ENCODE data around the gene PRDM12. TPM values are rescaled to one million over a fixed set of nuclear protein-coding genes. Genes with fewer than 3 reads are reported as not detected.

Gene PRDM12
- not detected in 2 replicates for total RNA-seq
- long read RNA-seq = 0 reads

DNA sequence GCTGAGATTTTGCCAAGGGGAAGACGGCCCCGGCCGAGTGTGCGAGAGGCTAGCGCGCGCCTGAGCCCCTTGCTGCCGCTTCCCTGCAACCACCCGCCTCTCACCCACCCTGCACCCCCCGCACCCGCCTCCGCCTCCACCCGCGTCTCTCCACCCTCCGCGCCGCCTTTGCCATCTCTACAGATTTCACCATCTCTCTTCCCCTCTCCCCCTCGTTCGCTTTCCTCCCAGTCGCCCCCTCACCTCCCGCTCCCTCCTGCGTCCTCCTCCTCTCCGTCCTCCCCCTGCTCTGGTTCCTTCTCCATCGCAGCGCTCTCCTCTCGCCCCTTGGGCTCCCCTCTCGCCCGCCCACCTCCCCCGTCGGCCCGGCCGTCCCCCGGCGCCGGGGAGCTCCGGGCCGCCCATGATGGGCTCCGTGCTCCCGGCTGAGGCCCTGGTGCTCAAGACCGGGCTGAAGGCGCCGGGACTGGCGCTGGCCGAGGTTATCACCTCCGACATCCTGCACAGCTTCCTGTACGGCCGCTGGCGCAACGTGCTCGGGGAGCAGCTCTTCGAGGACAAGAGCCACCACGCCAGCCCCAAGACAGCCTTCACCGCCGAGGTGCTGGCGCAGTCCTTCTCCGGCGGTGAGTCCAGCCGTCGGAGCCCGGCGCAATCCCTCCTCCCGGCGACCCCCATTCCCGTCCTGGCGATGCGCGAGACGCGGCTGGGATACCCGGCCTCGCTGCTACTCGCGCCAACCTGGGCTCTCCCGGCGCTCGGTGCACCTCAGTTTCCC lies at the start of gene PRDM12:
Gene PRDM12 (plus strand): TSS at position 344 of the 778 bp plus-strand sequence. CDS start 60 bp downstream, at position 404.
- Mint-ChIP-seq H3K9me3 (ENCODE audit: low read depth) (no peaks in the 10 kb centered on the region), H3K4me3 (ENCODE audit: low read depth) (no peak within 1 kb of the TSS), H3K4me1 (ENCODE audit: low read depth) (peaks cover 5% of the 10 kb centered on the region), H3K27me3 (peaks cover 77% of the 10 kb centered on the region), H3K36me3 (ENCODE audit: insufficient read depth) (no peaks in the 10 kb centered on the region), H3K27ac (no peak within 1 kb of the TSS)
- TF ChIP-seq, protein P1, sequence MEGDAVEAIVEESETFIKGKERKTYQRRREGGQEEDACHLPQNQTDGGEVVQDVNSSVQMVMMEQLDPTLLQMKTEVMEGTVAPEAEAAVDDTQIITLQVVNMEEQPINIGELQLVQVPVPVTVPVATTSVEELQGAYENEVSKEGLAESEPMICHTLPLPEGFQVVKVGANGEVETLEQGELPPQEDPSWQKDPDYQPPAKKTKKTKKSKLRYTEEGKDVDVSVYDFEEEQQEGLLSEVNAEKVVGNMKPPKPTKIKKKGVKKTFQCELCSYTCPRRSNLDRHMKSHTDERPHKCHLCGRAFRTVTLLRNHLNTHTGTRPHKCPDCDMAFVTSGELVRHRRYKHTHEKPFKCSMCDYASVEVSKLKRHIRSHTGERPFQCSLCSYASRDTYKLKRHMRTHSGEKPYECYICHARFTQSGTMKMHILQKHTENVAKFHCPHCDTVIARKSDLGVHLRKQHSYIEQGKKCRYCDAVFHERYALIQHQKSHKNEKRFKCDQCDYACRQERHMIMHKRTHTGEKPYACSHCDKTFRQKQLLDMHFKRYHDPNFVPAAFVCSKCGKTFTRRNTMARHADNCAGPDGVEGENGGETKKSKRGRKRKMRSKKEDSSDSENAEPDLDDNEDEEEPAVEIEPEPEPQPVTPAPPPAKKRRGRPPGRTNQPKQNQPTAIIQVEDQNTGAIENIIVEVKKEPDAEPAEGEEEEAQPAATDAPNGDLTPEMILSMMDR (IDR thresholded peaks at IDR 0.05; ENCODE audit: unreplicated experiment) = no peak
- no peak for DNase-seq (ENCODE audit: low spot score, unreplicated experiment)

DNA sequence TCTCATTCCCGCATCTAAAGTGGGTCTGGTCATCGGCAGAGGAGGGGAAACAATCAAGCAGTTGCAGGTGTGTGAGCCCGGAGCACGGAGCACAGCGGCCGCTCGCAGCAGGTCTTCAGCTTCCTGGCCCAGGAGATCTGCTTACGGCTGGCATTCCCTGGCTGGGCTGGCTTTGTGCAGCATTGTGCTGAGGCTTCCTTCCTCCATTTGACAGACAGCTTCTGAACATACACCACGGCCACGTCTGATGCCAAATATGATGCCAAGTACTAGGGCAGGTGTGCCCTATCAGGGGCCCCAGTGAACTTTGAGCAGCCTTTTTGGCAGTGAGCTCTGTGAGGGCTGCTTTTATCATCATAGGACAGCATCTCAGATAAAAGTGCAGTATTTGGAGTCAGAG lies 47.9 kb upstream of the PRDM12 start:
- TF ChIP-seq, protein P1 (IDR thresholded peaks at IDR 0.05; ENCODE audit: unreplicated experiment) = no peak
- peaks cover 24% of the 10 kb centered on the region for H3K36me3 Mint-ChIP-seq (ENCODE audit: insufficient read depth)
- H3K27me3 Mint-ChIP-seq = no peaks in the 10 kb centered on the region
- DNase-seq (ENCODE audit: low spot score, unreplicated experiment) = no peak
- H3K9me3 Mint-ChIP-seq (ENCODE audit: low read depth) = no peaks in the 10 kb centered on the region
- no peaks in the 10 kb centered on the region for H3K4me1 Mint-ChIP-seq (ENCODE audit: low read depth)
- no peak overlapping the region for H3K4me3 Mint-ChIP-seq (ENCODE audit: low read depth)
- no peak overlapping the region for H3K27ac Mint-ChIP-seq

DNA sequence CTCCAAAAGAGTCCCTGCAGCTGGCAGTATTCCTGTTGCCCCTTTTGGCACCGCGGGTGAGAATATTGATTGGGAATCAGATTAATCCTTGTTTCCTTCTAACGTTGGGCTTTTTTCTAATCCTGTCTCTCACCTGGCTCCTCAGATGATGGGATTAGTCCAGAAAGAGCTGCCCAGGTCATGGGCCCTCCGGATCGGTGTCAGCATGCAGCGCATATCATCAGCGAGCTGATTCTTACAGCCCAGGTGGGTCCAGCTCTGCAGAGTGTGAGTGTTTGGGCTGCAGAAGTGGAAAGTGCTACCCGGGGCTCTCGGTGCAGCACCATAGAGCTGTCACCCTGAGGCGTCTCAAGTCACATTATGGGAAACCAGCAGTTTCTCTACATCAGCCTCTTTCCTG lies 40.9 kb upstream of the PRDM12 start:
- Mint-ChIP-seq H3K27me3 (no peaks in the 10 kb centered on the region), H3K27ac (no peak overlapping the region), H3K4me1 (ENCODE audit: low read depth) (peaks cover 5% of the 10 kb centered on the region), H3K9me3 (ENCODE audit: low read depth) (no peaks in the 10 kb centered on the region), H3K36me3 (ENCODE audit: insufficient read depth) (peaks cover 28% of the 10 kb centered on the region), H3K4me3 (ENCODE audit: low read depth) (no peak overlapping the region)
- TF ChIP-seq, protein P1 (IDR thresholded peaks at IDR 0.05; ENCODE audit: unreplicated experiment) = no peak
- no peak for DNase-seq (ENCODE audit: low spot score, unreplicated experiment)

DNA sequence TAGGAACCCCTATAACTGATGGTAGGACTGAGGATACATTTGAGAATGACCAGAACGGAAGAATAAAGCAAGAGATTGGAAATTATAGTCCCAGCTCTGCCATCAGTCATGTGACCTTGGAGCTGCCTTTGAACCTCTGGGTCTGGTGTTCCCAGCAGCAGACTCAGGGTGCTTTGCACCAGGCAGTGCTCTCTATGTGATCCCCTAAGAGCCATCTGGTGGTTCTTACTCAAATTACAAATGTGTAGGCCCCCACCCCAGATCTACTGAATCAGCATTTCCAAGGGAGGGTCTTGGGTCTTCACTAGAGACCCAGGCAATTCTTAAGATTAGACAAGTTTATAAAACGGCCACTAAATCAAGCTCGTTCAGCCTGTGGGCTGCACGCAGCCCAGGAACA lies 40.2 kb upstream of the PRDM12 start:
- TF ChIP-seq, protein P1 (IDR thresholded peaks at IDR 0.05; ENCODE audit: unreplicated experiment) = no peak
- no peaks in the 10 kb centered on the region for H3K9me3 Mint-ChIP-seq (ENCODE audit: low read depth)
- peaks cover 5% of the 10 kb centered on the region for H3K4me1 Mint-ChIP-seq (ENCODE audit: low read depth)
- no peaks in the 10 kb centered on the region for H3K27me3 Mint-ChIP-seq
- peaks cover 28% of the 10 kb centered on the region for H3K36me3 Mint-ChIP-seq (ENCODE audit: insufficient read depth)
- H3K4me3 Mint-ChIP-seq (ENCODE audit: low read depth) = no peak overlapping the region
- DNase-seq (ENCODE audit: low spot score, unreplicated experiment) = no peak
- H3K27ac Mint-ChIP-seq = no peak overlapping the region

DNA sequence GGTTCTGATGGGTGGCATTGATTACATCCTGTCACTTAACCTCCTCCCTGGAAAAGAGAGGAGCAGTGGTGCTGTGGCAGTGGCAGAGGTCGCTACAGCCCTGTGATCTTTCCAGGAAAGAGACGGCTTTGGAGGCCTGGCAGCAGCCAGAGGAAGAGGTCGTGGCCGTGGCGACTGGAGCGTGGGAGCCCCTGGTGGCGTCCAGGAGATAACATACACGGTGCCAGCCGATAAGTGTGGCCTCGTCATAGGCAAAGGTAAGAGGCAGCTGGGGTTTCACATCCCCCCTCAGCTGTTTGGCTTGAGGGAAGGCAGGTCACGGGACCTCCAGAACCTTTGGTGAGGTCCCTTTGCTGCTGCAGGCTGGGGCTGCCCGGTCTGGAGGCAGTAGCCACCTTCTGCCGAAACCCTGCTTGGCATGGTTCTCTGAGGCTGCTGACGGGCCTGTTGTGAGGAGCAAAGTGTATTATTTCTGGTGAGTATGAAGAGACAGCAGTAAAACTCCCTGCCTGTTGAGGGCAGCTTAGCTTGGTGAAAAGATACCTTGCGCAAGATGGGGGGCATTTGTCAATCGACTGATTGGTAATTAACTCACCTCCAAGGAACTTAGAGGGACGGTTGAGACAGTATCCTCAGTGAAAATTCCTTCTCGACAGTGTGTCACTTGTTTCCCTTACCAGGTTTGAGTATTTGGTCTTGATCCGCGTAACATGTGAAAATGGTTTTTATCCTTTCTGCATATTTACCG lies 38.0 kb upstream of the PRDM12 start:
- H3K27me3 Mint-ChIP-seq = no peaks in the 10 kb centered on the region

More for the DNA sequence above, 38.0 kb upstream of the PRDM12 start:
- peaks cover 5% of the 10 kb centered on the region for H3K4me1 Mint-ChIP-seq (ENCODE audit: low read depth)
- TF ChIP-seq, protein P1 (IDR thresholded peaks at IDR 0.05; ENCODE audit: unreplicated experiment) = peak; percentile 27
- H3K27ac Mint-ChIP-seq = no peak overlapping the region
- peaks cover 16% of the 10 kb centered on the region for H3K36me3 Mint-ChIP-seq (ENCODE audit: insufficient read depth)
- no peak for DNase-seq (ENCODE audit: low spot score, unreplicated experiment)
- H3K4me3 Mint-ChIP-seq (ENCODE audit: low read depth) = no peak overlapping the region
- H3K9me3 Mint-ChIP-seq (ENCODE audit: low read depth) = no peaks in the 10 kb centered on the region
